Measurements from ENCODE around the gene IPP. TPM values are rescaled to one million over a fixed set of nuclear protein-coding genes. Genes with fewer than 3 reads are reported as not detected.

IPP gene
- total RNA-seq, result 1 to 10 TPM; 4.3 to 8.6 TPM

GRCh38 chr1:45750298-45751038, at the start of gene IPP:
IPP (minus strand) TSS chr1:45750653; CDS start chr1:45746411, 4,242 bp downstream.

DNA sequence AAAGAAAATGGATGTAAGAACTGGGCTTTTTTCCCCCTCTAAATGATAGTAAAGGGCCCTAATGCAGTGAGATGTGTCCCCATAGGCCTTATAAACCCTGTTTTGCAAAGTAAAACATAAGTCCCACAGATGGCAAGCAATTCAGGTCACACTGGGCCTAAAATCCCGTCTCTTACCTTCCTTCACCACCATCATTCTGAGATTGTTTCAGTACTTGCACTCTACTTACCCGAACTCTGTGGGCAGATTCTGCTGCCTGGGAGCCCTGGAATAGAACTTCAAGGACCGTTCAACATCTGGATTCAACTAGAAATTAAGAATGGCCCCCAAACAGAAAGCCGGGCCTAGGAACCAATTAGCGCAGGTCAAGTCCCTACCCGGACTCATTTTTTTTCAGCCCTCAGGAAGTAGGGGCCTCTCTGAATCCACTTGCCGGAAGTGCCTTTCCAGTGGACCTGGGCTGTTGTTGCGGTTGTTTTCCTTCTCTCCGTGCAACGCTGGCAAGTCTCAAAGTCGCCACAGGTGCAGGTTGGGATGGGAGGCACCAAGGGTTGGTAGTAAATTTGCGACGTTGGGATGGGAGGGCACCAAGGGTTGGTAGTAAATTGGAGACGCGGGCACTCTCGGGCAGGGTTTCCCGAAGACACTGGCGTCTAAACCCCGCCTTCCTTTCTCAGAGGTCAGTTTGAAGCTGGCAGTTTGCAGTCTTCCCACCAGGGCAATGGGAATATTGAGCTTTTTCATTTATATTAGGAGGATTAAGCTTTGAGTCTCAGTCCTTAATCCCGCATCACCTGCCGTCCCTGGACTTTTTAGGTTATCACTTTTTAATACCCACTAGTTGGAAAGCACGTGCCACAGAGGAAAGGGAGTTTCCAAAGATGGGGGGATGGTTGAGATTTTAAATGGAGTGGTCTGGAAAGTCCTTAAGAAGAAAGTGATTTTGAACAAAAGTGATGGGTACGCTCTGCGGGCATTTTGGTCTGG, 62.4 kb downstream of the IPP start, which contains the start of gene TMEM69:
Gene TMEM69 (plus strand): TSS at position 428 of the 987 bp plus-strand sequence. CDS start 2,888 bp downstream, outside the sequence.

DNA sequence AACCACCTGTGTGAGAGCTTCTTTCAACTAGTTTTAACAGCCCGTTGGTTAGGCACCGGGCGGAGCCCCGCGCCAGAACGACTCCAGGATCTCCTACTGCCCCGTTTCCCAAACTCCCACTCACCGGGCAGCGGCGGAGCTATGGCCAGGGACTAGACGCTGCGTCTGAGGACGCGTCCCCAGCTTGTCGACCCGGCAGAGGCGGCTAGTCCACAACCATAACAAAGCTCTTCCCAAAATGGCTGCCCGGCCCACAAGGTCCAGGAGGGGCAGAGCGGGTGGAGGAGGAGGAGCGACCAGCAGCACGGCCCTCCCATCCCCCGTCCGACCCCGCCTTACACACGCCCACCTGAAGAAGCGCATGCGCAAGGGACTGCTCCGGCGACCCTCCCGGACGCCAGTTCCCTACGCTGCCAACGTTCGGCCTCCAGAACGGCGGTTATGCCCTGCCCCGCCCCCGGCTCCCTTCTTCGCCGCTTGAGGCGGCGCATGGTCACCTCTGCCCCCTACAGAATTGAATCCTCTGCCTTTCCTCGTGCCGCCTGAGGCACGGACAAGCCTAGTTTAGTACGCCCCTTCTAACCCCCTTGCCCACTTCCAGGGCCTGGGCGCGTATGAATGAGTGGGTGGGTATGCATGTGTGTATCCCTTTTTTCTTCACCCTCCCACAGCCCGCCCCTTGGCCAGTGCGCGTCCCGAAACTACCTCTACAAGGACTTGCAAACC, 64.0 kb downstream of the IPP start, which contains the start of gene GPBP1L1:
Gene GPBP1L1 (minus strand): TSS at position 246 of the 726 bp plus-strand sequence. CDS start 27,446 bp downstream, outside the sequence.

Other genes starting within 250 kb of the IPP start
- 100 to 1,000 TPM; 225 to 535 TPM for gene PRDX1, start 228.8 kb downstream of the IPP start, total RNA-seq
- gene AKR1A1, start 199.8 kb downstream of the IPP start, total RNA-seq, result 100 to 1,000 TPM in 1 of 2 donors, 10 to 100 TPM in 1; 52.3 to 103 TPM
- 10 to 100 TPM; 31.0 to 84.9 TPM for gene NASP, start 166.6 kb downstream of the IPP start, total RNA-seq
- under 1 TPM; 0.69 to 1.00 TPM for gene CCDC17, start 126.6 kb downstream of the IPP start, total RNA-seq
- 10 to 100 TPM; 84.3 to 91.2 TPM for gene GPBP1L1, start 64.1 kb downstream of the IPP start, total RNA-seq
- 10 to 100 TPM; 15.5 to 19.6 TPM for gene TMEM69, start 62.5 kb downstream of the IPP start, total RNA-seq
- 10 to 100 TPM; 23.1 to 25.6 TPM for gene MAST2, start 53.0 kb upstream of the IPP start, total RNA-seq

All from melanocyte of skin (primary cell).